ENCODE results near the gene NIPA2. TPM values are rescaled to one million over a fixed set of nuclear protein-coding genes. Genes with fewer than 3 reads are reported as not detected.

NIPA2 gene
- polyA plus RNA-seq, 1 donor, result 40.7 TPM

- Histone ChIP-seq H3K4me1 (ENCODE audit: control insufficient read depth, insufficient read depth, low read length) (no peaks in the 10 kb centered on the region), H3K27ac (ENCODE audit: low read length) (no peak overlapping the region), H3K9me3 (ENCODE audit: control insufficient read depth, low read depth, low read length) (no peaks in the 10 kb centered on the region), H3K27me3 (ENCODE audit: control insufficient read depth, insufficient read depth, low read length) (no peaks in the 10 kb centered on the region), H3K4me3 (ENCODE audit: low read length) (no peak overlapping the region), H3K36me3 (ENCODE audit: control insufficient read depth, insufficient read depth, low read length) (peaks cover 42% of the 10 kb centered on the region)
- WGBS (ENCODE audit: insufficient coverage, low lambda C conversion rate), result 100% methylated on average over 1 of the region's 2 CpGs
- DNase-seq, result no peak
Observed at GRCh38 chr15:22861161-22861560, 22.7 kb downstream of the NIPA2 start.

- Histone ChIP-seq H3K9me3 (ENCODE audit: control insufficient read depth, low read depth, low read length) (no peaks in the 10 kb centered on the region), H3K36me3 (ENCODE audit: control insufficient read depth, insufficient read depth, low read length) (peaks cover 54% of the 10 kb centered on the region), H3K4me1 (ENCODE audit: control insufficient read depth, insufficient read depth, low read length) (no peaks in the 10 kb centered on the region), H3K27ac (ENCODE audit: low read length) (no peak overlapping the region), H3K27me3 (ENCODE audit: control insufficient read depth, insufficient read depth, low read length) (no peaks in the 10 kb centered on the region), H3K4me3 (ENCODE audit: low read length) (no peak overlapping the region)
- WGBS (ENCODE audit: insufficient coverage, low lambda C conversion rate), result no CpG with 5 or more reads among the region's 3 CpGs
- DNase-seq, result no peak
Observed at GRCh38 chr15:22863356-22863755, 24.9 kb downstream of the NIPA2 start.

- no peaks in the 10 kb centered on the region for H3K9me3 ChIP-seq (ENCODE audit: control insufficient read depth, low read depth, low read length)
- no peak for DNase-seq
- no peak overlapping the region for H3K4me3 ChIP-seq (ENCODE audit: low read length)
- no peaks in the 10 kb centered on the region for H3K4me1 ChIP-seq (ENCODE audit: control insufficient read depth, insufficient read depth, low read length)
- peaks cover 69% of the 10 kb centered on the region for H3K36me3 ChIP-seq (ENCODE audit: control insufficient read depth, insufficient read depth, low read length)
- no peaks in the 10 kb centered on the region for H3K27me3 ChIP-seq (ENCODE audit: control insufficient read depth, insufficient read depth, low read length)
- no peak overlapping the region for H3K27ac ChIP-seq (ENCODE audit: low read length)
- WGBS (ENCODE audit: insufficient coverage, low lambda C conversion rate), result no CpG with 5 or more reads among the region's 7 CpGs
Observed at GRCh38 chr15:22866079-22866478, 27.6 kb downstream of the NIPA2 start.

- no peak for DNase-seq
- no peak overlapping the region for H3K27ac ChIP-seq (ENCODE audit: low read length)
- no peak overlapping the region for H3K4me3 ChIP-seq (ENCODE audit: low read length)
- H3K36me3 ChIP-seq (ENCODE audit: control insufficient read depth, insufficient read depth, low read length), result peaks cover 82% of the 10 kb centered on the region
- no peaks in the 10 kb centered on the region for H3K27me3 ChIP-seq (ENCODE audit: control insufficient read depth, insufficient read depth, low read length)
- 42% methylated on average over 2 of the region's 6 CpGs for WGBS (ENCODE audit: insufficient coverage, low lambda C conversion rate)
- no peaks in the 10 kb centered on the region for H3K4me1 ChIP-seq (ENCODE audit: control insufficient read depth, insufficient read depth, low read length)
- H3K9me3 ChIP-seq (ENCODE audit: control insufficient read depth, low read depth, low read length), result no peaks in the 10 kb centered on the region
Observed at GRCh38 chr15:22867886-22868285, 29.4 kb downstream of the NIPA2 start.

GRCh38 chr15:22868495-22868894 lies 30.0 kb downstream of the NIPA2 start:
- no peak overlapping the region for H3K27ac ChIP-seq (ENCODE audit: low read length)
- no CpG with 5 or more reads among the region's 4 CpGs for WGBS (ENCODE audit: insufficient coverage, low lambda C conversion rate)
- peaks cover 82% of the 10 kb centered on the region for H3K36me3 ChIP-seq (ENCODE audit: control insufficient read depth, insufficient read depth, low read length)

DNA sequence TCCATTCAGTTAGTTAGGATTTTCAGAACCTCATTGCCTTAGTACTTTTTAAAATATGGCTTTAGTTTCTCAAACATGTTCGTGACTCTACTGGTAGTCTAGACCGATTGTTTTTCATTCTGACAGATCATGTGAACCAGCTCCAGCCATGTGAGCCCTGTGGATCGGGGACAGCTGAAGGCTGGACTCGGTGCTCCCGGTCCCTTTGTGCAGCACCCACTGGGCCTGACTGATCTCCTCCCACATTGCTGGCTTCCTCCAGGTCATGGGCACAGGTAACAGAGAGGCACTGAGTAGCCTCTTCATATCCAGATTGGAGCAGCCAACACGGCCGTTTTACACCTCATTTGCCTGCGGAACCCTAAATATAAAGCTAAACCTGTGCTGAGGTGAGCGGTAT lies 30.5 kb downstream of the NIPA2 start:
- Histone ChIP-seq H3K36me3 (ENCODE audit: control insufficient read depth, insufficient read depth, low read length) (peaks cover 82% of the 10 kb centered on the region), H3K27ac (ENCODE audit: low read length) (no peak overlapping the region)
- 100% methylated on average over 1 of the region's 9 CpGs for WGBS (ENCODE audit: insufficient coverage, low lambda C conversion rate)

More at GRCh38 chr15:22868495-22868894, 30.0 kb downstream of the NIPA2 start:
- Histone ChIP-seq H3K4me3 (ENCODE audit: low read length) (no peak overlapping the region), H3K4me1 (ENCODE audit: control insufficient read depth, insufficient read depth, low read length) (no peaks in the 10 kb centered on the region), H3K27me3 (ENCODE audit: control insufficient read depth, insufficient read depth, low read length) (no peaks in the 10 kb centered on the region), H3K9me3 (ENCODE audit: control insufficient read depth, low read depth, low read length) (peaks cover 4% of the 10 kb centered on the region)
- DNase-seq, result no peak

GRCh38 chr15:22869856-22870255 lies 31.4 kb downstream of the NIPA2 start:
- H3K4me1 ChIP-seq (ENCODE audit: control insufficient read depth, insufficient read depth, low read length), result no peaks in the 10 kb centered on the region
- H3K4me3 ChIP-seq (ENCODE audit: low read length), result no peak overlapping the region
- 100% methylated on average over 1 of the region's 12 CpGs for WGBS (ENCODE audit: insufficient coverage, low lambda C conversion rate)
- H3K36me3 ChIP-seq (ENCODE audit: control insufficient read depth, insufficient read depth, low read length), result peaks cover 82% of the 10 kb centered on the region
- H3K27me3 ChIP-seq (ENCODE audit: control insufficient read depth, insufficient read depth, low read length), result no peaks in the 10 kb centered on the region
- H3K27ac ChIP-seq (ENCODE audit: low read length), result no peak overlapping the region
- H3K9me3 ChIP-seq (ENCODE audit: control insufficient read depth, low read depth, low read length), result peaks cover 4% of the 10 kb centered on the region
- no peak for DNase-seq

More for the DNA sequence above, 30.5 kb downstream of the NIPA2 start:
- DNase-seq, result no peak
- Histone ChIP-seq H3K4me3 (ENCODE audit: low read length) (no peak overlapping the region), H3K4me1 (ENCODE audit: control insufficient read depth, insufficient read depth, low read length) (no peaks in the 10 kb centered on the region), H3K9me3 (ENCODE audit: control insufficient read depth, low read depth, low read length) (peaks cover 4% of the 10 kb centered on the region), H3K27me3 (ENCODE audit: control insufficient read depth, insufficient read depth, low read length) (no peaks in the 10 kb centered on the region)

DNA sequence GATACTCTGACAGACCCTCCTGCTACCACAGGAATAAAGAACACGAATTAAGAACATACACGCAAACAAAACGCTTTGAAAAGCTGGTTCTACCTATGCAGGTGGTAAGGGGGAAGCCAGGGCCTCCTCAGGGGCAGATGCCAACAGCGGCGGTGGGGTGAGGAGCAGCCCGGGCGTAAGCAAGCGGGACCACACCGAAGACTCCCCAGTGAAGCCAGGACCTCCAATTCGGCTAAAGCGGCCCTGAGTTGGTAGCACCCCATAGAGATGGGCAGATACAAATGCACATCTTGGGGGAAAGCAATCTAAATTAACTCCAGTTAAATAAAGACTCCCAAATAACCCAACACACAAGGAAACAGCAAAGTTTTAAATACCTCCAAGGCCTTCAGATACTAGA lies 32.4 kb downstream of the NIPA2 start:
- WGBS (ENCODE audit: insufficient coverage, low lambda C conversion rate), result no CpG with 5 or more reads among the region's 11 CpGs

DNA sequence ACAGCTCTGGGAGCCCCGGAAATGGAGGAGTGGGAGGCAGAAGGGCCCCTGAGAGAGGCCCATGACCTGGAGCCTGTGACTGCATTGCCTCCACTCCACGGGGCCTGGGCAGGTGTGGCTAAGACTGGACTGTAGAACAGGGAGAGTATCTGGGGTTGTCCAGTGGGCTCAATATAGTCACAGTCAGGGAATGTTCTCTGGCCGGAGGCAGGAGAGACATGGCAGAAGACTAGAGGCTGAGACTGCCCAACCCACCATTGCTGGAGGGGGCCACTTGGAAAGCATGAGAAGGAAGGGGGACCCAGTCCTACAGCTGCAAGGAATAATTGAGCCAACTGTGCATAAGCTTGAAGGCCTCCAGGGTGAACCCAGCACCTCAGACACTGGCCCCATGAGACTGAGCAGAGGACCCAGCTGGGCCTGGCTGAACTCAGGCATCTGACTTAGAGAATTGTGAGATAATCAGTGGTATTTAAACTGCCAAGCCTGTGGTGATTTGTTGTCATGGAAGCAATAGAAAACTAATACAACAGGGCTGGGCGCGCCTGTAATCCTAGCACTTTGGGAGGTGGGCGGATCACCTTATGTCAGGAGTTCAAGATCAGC lies 33.1 kb downstream of the NIPA2 start:
- Histone ChIP-seq H3K36me3 (ENCODE audit: control insufficient read depth, insufficient read depth, low read length) (peaks cover 81% of the 10 kb centered on the region), H3K4me1 (ENCODE audit: control insufficient read depth, insufficient read depth, low read length) (no peaks in the 10 kb centered on the region), H3K27ac (ENCODE audit: low read length) (no peak overlapping the region), H3K4me3 (ENCODE audit: low read length) (no peak overlapping the region), H3K27me3 (ENCODE audit: control insufficient read depth, insufficient read depth, low read length) (no peaks in the 10 kb centered on the region), H3K9me3 (ENCODE audit: control insufficient read depth, low read depth, low read length) (peaks cover 4% of the 10 kb centered on the region)
- no CpG with 5 or more reads among the region's 6 CpGs for WGBS (ENCODE audit: insufficient coverage, low lambda C conversion rate)
- DNase-seq, result no peak

More for the DNA sequence above, 32.4 kb downstream of the NIPA2 start:
- no peak for DNase-seq
- H3K9me3 ChIP-seq (ENCODE audit: control insufficient read depth, low read depth, low read length), result peaks cover 4% of the 10 kb centered on the region
- no peak overlapping the region for H3K4me3 ChIP-seq (ENCODE audit: low read length)
- no peaks in the 10 kb centered on the region for H3K27me3 ChIP-seq (ENCODE audit: control insufficient read depth, insufficient read depth, low read length)
- no peaks in the 10 kb centered on the region for H3K4me1 ChIP-seq (ENCODE audit: control insufficient read depth, insufficient read depth, low read length)
- H3K36me3 ChIP-seq (ENCODE audit: control insufficient read depth, insufficient read depth, low read length), result peaks cover 84% of the 10 kb centered on the region
- no peak overlapping the region for H3K27ac ChIP-seq (ENCODE audit: low read length)

- Histone ChIP-seq H3K36me3 (ENCODE audit: control insufficient read depth, insufficient read depth, low read length) (peaks cover 87% of the 10 kb centered on the region), H3K27me3 (ENCODE audit: control insufficient read depth, insufficient read depth, low read length) (no peaks in the 10 kb centered on the region), H3K4me1 (ENCODE audit: control insufficient read depth, insufficient read depth, low read length) (no peaks in the 10 kb centered on the region), H3K9me3 (ENCODE audit: control insufficient read depth, low read depth, low read length) (peaks cover 7% of the 10 kb centered on the region), H3K4me3 (ENCODE audit: low read length) (no peak overlapping the region), H3K27ac (ENCODE audit: low read length) (no peak overlapping the region)
- DNase-seq, result no peak
- no CpG with 5 or more reads among the region's 17 CpGs for WGBS (ENCODE audit: insufficient coverage, low lambda C conversion rate)
Observed at GRCh38 chr15:22872936-22873701, 34.7 kb downstream of the NIPA2 start.
